Activated naive CD4-positive, alpha-beta T cell treated with anti-CD3 and anti-CD28 coated beads, Interleukin-2, amount 50 U/mL, for 24 hours (primary cell): ENCODE measurements around the gene AARS1.
"Not testable (repeated sequence)": the region's sequence is repeated elsewhere in the genome, so short reads cannot be mapped to it uniquely, and the experiment has no call there.

Experiments used
- H3K27ac Mint-ChIP-seq: one replicate; pipeline ENCODE4 v1.8.0; 2021; ENCODE audit warnings: mild to moderate bottlenecking, mixed read lengths
- H3K27me3 Mint-ChIP-seq: one replicate; pipeline ENCODE4 v1.8.0; 2021; ENCODE audit warnings: mixed read lengths
- H3K36me3 Mint-ChIP-seq: one replicate; pipeline ENCODE4 v1.8.0; 2021; ENCODE audit warnings: mixed read lengths
- H3K4me1 Mint-ChIP-seq: one replicate; pipeline ENCODE4 v1.8.0; 2021; ENCODE audit warnings: mixed read lengths
- H3K4me3 Mint-ChIP-seq: one replicate; pipeline ENCODE4 v1.8.0; 2021; ENCODE audit warnings: mild to moderate bottlenecking, mixed read lengths
- H3K9me3 Mint-ChIP-seq: one replicate; pipeline ENCODE4 v1.8.0; 2021; ENCODE audit warnings: mixed read lengths

AARS1 gene

GRCh38 chr16:70254180-70254964, 34.9 kb downstream of the AARS1 start:
- Mint-ChIP-seq H3K27me3 (no peaks in the 10 kb centered on the region), H3K4me3 (no peak overlapping the region), H3K9me3 (no peaks in the 10 kb centered on the region), H3K4me1 (peaks cover 3% of the 10 kb centered on the region), H3K36me3 (peaks cover 1% of the 10 kb centered on the region), H3K27ac (no peak overlapping the region)

- Mint-ChIP-seq H3K4me1 (peaks cover 8% of the 10 kb centered on the region), H3K9me3 (no peaks in the 10 kb centered on the region), H3K36me3 (peaks cover 1% of the 10 kb centered on the region), H3K4me3 (no peak overlapping the region), H3K27me3 (no peaks in the 10 kb centered on the region), H3K27ac (no peak overlapping the region)
Measured at GRCh38 chr16:70253291-70254106, 35.8 kb downstream of the AARS1 start.

GRCh38 chr16:70252355-70252988, 36.8 kb downstream of the AARS1 start:
- Mint-ChIP-seq H3K4me3 (no peak overlapping the region), H3K27me3 (no peaks in the 10 kb centered on the region), H3K36me3 (peaks cover 1% of the 10 kb centered on the region), H3K9me3 (no peaks in the 10 kb centered on the region), H3K27ac (no peak overlapping the region), H3K4me1 (peaks cover 12% of the 10 kb centered on the region)

GRCh38 chr16:70251629-70252354, 37.5 kb downstream of the AARS1 start, which contains the start of gene EXOSC6:
TSS of gene EXOSC6 (minus strand) at chr16:70251940. CDS start at chr16:70251900, 40 bp downstream.
- Mint-ChIP-seq H3K27ac (peak within 1 kb of the TSS; percentile 95), H3K36me3 (peaks cover 1% of the 10 kb centered on the region), H3K4me1 (peaks cover 14% of the 10 kb centered on the region), H3K4me3 (peak within 1 kb of the TSS; percentile 88), H3K27me3 (no peaks in the 10 kb centered on the region), H3K9me3 (no peaks in the 10 kb centered on the region)

- H3K4me1 Mint-ChIP-seq: peaks cover 22% of the 10 kb centered on the region
- no peaks in the 10 kb centered on the region for H3K27me3 Mint-ChIP-seq
- H3K4me3 Mint-ChIP-seq: peak overlapping the region; percentile 88
- H3K27ac Mint-ChIP-seq: peak overlapping the region; percentile 79
- H3K36me3 Mint-ChIP-seq: peaks cover 1% of the 10 kb centered on the region
- H3K9me3 Mint-ChIP-seq: no peaks in the 10 kb centered on the region
Measured at GRCh38 chr16:70250748-70251628, 38.3 kb downstream of the AARS1 start.

GRCh38 chr16:70249697-70250096, 39.6 kb downstream of the AARS1 start:
- Mint-ChIP-seq H3K4me1 (peaks cover 26% of the 10 kb centered on the region), H3K27ac (peak overlapping the region; percentile 77), H3K4me3 (peak overlapping the region; percentile 88)
- not testable (repeated sequence) for H3K27me3 Mint-ChIP-seq, H3K36me3 Mint-ChIP-seq, H3K9me3 Mint-ChIP-seq

- H3K27ac Mint-ChIP-seq, H3K9me3 Mint-ChIP-seq, H3K27me3 Mint-ChIP-seq, H3K36me3 Mint-ChIP-seq, H3K4me3 Mint-ChIP-seq: not testable (repeated sequence)
- H3K4me1 Mint-ChIP-seq: peaks cover 15% of the 10 kb centered on the region
Measured at GRCh38 chr16:70238773-70239172, 50.5 kb downstream of the AARS1 start.

GRCh38 chr16:70231831-70232230, 57.5 kb downstream of the AARS1 start:
- not testable (repeated sequence) for H3K27me3 Mint-ChIP-seq, H3K4me1 Mint-ChIP-seq, H3K36me3 Mint-ChIP-seq, H3K4me3 Mint-ChIP-seq, H3K9me3 Mint-ChIP-seq, H3K27ac Mint-ChIP-seq

GRCh38 chr16:70226024-70226423, 63.3 kb downstream of the AARS1 start:
- H3K9me3 Mint-ChIP-seq, H3K4me1 Mint-ChIP-seq, H3K4me3 Mint-ChIP-seq, H3K36me3 Mint-ChIP-seq, H3K27ac Mint-ChIP-seq, H3K27me3 Mint-ChIP-seq: not testable (repeated sequence)

- H3K4me3 Mint-ChIP-seq, H3K27ac Mint-ChIP-seq, H3K9me3 Mint-ChIP-seq, H3K27me3 Mint-ChIP-seq, H3K36me3 Mint-ChIP-seq, H3K4me1 Mint-ChIP-seq: not testable (repeated sequence)
Measured at GRCh38 chr16:70225430-70225829, 63.9 kb downstream of the AARS1 start.

- not testable (repeated sequence) for H3K36me3 Mint-ChIP-seq, H3K4me3 Mint-ChIP-seq, H3K27ac Mint-ChIP-seq, H3K4me1 Mint-ChIP-seq, H3K9me3 Mint-ChIP-seq, H3K27me3 Mint-ChIP-seq
Measured at GRCh38 chr16:70224645-70225044, 64.7 kb downstream of the AARS1 start.

GRCh38 chr16:70223971-70224513, 65.3 kb downstream of the AARS1 start:
- H3K27me3 Mint-ChIP-seq, H3K36me3 Mint-ChIP-seq, H3K27ac Mint-ChIP-seq, H3K4me3 Mint-ChIP-seq, H3K4me1 Mint-ChIP-seq, H3K9me3 Mint-ChIP-seq: not testable (repeated sequence)

- H3K36me3 Mint-ChIP-seq, H3K27me3 Mint-ChIP-seq, H3K9me3 Mint-ChIP-seq, H3K4me1 Mint-ChIP-seq, H3K27ac Mint-ChIP-seq, H3K4me3 Mint-ChIP-seq: not testable (repeated sequence)
Measured at GRCh38 chr16:70223216-70223615, 66.1 kb downstream of the AARS1 start.

GRCh38 chr16:70222574-70222973, 66.7 kb downstream of the AARS1 start:
- not testable (repeated sequence) for H3K36me3 Mint-ChIP-seq, H3K27me3 Mint-ChIP-seq, H3K4me3 Mint-ChIP-seq, H3K9me3 Mint-ChIP-seq, H3K4me1 Mint-ChIP-seq, H3K27ac Mint-ChIP-seq

- not testable (repeated sequence) for H3K9me3 Mint-ChIP-seq, H3K4me1 Mint-ChIP-seq, H3K36me3 Mint-ChIP-seq, H3K27me3 Mint-ChIP-seq, H3K27ac Mint-ChIP-seq, H3K4me3 Mint-ChIP-seq
Measured at GRCh38 chr16:70218586-70218985, 70.7 kb downstream of the AARS1 start.
